GM21619 (cell line): ENCODE data around the gene GLDC.
A peak's percentile ranks its signal among the peaks of the same experiment; 100 is the strongest.
"Not testable (repeated sequence)": the region's sequence is repeated elsewhere in the genome, so short reads cannot be mapped to it uniquely, and the experiment has no call there.

ENCODE experiments used
- ATAC-seq: cut with Tn5 transposase; IDR thresholded peaks from one replicate; pipeline ENCODE4 v1.9.1; 2021; ENCODE audit not compliant: unreplicated experiment

Gene GLDC

GRCh38 chr9:6567140-6567591, 78.4 kb downstream of the GLDC start:
- ATAC-seq = no peak

DNA sequence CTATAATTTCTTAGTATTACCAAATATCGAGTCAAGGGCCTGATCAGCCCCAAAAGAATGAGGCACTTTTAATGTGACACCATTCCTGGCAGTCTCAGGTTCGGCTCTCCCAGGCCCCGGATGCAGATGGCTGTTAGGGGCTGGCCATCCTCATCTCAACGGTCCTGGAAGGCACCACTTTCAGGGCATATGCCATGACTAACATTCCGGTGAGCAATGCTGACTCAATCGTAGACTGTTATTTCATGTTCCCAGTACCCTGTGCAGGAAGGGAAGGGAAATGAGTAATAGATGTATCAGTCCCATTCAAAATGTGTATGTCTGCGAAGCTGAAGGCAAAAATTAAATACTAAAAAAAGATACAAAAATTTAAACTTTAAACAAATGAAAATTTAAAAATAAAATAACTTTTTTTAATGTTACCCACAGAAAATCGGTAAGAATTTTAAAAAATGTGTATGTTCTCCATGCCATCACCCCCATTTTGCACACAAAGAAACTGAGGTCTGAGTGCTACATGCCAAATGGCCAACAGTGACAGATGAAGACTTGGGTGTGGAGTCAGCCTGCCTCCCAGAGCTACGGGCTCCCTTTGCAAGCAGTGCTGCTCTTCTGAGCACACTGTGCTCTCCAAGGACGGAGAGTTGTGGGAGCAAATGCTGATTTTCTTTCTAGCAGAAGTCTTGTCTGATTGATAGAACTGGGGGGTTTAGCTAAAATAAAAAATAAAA, 79.0 kb downstream of the GLDC start:
- peak; percentile 70 for ATAC-seq

GRCh38 chr9:6565312-6565711, 80.2 kb downstream of the GLDC start:
- ATAC-seq = no peak

- no peak for ATAC-seq
Measured at GRCh38 chr9:6564868-6565267, 80.7 kb downstream of the GLDC start.

DNA sequence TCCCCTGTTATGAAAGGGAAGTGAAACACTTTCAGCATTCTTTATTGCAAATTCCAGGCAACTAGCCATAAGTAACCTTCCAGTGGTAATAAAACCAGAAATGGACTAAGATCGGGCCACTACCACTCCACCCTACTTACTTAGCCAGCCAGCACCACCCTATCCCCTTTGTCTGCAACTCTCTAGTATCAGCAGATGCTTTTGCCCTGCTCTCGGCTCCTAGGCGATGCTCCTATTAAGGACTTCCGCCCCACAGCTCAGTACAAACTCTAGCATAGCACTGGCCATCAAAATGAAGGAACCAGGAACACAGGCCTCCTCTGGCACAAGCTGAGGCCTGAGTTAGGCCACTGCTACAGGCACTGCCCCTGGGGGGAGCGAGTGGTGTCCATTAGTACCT, 81.2 kb downstream of the GLDC start:
- no peak for ATAC-seq

DNA sequence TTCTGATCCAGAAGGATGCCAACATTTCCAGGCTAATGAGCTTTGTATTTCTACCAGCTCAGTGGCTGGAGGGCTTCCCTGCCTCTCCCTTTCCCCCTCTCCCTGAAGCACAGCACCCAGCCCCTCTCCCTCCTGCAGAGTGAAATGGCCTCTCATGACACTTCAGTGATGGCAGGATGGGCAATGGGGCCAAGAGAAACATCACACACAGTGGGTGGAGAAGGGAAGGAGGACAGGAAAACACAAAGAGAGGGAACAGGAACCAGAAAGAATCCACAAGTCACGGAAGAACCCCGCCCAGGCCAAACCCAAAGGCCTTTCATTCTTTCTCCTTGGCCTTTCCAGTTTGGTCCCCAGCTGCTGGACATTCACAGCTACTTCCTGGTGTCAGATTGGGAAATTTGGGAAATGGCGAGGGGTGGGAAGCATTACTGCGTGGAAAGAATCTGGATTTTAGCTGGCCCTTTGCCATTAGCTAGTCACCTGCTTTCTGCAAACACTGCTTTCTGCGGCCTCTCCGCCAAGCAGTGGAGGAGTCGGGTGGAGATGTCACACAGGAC, 82.6 kb downstream of the GLDC start:
- ATAC-seq = no peak

GRCh38 chr9:6562201-6562600, 83.3 kb downstream of the GLDC start:
- no peak for ATAC-seq

DNA sequence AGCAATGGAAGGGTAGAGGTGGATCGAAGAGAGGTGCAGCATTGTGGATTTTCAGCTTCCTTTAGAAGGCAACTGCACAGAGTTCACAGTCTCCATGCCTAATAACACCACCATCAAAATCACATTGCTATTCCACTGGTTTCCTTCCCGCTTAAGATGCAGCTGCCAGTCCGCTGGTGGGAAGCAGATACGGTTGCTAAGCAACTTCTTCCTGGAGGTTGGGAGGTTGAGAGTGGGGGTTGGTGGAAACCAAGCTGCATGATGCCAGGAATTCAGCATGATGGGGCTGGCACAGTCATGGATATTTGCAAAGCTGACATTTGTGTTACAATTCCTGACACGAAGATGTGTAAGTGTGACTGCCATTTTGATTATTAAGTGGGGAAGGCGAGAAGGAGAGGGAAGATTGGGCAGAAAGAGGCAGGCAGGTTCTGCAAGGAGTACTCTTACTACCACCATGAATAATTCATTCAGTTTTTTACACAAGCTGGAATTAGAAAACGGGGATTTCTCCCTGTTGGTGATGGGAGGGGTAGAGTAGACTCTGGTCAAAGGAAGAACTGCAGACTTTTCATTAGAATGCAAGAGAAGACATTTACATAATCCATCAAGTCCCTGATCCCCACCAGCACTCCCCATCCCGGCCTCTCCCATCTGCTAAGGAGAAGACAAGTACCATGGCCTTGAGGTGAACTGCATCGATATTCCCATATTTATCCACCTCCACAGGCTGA, 87.5 kb downstream of the GLDC start:
- no peak for ATAC-seq

- no peak for ATAC-seq
Measured at GRCh38 chr9:6553866-6554265, 91.7 kb downstream of the GLDC start.

DNA sequence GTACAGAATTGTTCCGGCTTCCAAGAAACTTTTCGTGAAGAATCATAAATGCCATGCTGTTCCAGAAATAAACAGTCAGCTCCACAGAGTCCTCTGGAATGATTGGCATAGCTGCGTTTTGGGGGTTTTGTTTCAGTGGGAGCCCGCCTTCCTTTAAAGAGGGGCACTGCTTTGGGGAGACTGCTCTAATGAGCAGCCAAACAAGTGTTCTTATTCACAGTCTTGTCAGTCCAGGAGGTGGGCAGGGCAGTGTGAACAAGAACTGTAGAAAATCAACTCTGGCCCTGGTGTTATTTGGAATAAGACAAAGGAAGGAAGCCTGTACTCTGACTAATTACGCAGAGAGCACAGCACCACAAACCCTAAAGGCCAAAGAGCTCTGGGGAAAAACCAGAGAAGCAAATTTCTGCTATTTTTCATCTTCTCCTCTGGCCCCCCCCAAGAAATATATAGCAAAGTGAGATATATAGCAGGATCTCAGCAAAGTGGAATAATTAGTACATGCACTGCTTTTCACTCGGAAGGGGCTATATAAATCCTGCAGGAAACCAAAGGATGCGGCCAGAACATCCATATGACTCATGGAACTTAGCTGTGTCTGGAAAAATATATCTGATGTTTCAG, 92.9 kb downstream of the GLDC start:
- ATAC-seq = no peak

DNA sequence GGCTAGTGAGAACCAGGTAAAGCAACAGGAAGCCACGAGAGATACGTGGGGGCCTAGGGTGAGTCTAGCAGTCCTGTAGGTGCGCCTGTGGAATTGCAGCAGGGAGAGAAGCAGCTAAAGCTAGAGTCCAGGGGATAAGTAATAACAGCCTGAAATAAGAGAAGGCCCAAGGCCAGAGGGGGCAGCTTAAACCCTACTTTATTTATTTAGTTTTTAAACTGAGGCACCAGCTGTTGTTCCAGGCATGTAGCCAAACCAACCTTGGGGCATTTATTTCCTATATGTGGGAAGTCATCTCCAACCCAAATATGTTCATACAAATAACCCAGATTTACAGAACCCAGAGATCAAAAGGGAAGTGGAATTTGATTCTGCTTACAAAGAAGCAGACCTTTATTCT, 93.5 kb downstream of the GLDC start:
- ATAC-seq = no peak

DNA sequence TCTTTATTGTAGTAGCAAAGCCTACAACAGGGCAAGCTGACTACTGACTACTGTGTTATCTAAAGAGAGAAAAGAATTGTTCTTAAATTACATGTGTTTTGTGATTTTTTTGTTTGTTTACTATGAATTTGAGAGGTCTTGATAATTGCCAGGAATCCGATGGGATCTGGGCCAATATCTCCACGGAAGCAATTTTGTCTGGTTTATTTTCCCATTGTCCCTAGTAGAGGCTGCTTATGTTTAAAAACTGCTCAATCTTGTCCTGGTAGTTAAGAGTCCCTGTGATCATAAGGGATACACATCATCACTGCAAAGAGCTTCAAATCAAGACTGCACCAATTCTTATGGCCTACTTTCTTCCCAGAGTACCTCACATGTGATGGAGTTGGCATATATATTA, 94.4 kb downstream of the GLDC start:
- ATAC-seq = no peak

GRCh38 chr9:6549106-6549800, 96.3 kb downstream of the GLDC start:
- ATAC-seq = no peak

- ATAC-seq = no peak
Measured at GRCh38 chr9:6545017-6545691, 100.4 kb downstream of the GLDC start.

- no peak for ATAC-seq
Measured at GRCh38 chr9:6543204-6543603, 102.3 kb downstream of the GLDC start.

GRCh38 chr9:6542617-6543016, 102.9 kb downstream of the GLDC start:
- ATAC-seq = not testable (repeated sequence)

DNA sequence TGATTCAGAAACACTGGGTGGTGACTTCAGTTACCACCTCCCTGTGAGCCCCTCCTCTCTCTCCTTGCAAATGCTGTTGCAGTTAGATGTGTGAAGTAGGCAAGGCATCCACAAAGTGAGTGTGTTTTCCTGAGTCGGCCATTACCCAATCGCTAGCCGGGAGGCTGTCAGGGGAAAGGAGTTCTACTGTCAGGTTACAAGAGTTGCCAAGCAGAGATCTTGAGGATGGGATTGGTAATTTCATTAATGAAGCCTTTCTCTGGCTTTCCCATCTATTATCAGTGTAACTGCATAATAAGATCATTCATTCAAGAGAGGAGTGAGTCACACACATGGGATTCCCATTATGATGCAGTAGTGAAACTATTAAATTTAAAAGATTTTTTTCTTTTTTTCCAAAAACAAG, 106.9 kb downstream of the GLDC start:
- no peak for ATAC-seq

DNA sequence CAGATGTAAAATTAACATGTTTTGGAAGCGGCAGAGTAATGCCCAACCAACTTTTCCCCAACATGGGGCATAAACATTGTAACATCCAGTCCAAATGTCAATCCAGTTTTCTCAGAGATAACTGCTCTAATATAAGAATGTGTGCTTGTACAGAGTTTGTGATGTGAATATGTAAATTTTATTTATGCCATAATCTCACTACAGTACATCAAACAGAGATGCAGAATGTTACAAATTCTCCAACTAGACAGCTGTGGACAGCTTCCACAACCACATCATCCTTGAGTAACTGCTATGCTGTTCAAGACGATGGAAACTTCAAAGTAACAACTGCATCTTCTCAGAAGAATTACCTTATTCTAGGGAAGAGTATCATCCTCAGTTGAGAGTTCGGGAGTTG, 109.9 kb downstream of the GLDC start:
- ATAC-seq = no peak

DNA sequence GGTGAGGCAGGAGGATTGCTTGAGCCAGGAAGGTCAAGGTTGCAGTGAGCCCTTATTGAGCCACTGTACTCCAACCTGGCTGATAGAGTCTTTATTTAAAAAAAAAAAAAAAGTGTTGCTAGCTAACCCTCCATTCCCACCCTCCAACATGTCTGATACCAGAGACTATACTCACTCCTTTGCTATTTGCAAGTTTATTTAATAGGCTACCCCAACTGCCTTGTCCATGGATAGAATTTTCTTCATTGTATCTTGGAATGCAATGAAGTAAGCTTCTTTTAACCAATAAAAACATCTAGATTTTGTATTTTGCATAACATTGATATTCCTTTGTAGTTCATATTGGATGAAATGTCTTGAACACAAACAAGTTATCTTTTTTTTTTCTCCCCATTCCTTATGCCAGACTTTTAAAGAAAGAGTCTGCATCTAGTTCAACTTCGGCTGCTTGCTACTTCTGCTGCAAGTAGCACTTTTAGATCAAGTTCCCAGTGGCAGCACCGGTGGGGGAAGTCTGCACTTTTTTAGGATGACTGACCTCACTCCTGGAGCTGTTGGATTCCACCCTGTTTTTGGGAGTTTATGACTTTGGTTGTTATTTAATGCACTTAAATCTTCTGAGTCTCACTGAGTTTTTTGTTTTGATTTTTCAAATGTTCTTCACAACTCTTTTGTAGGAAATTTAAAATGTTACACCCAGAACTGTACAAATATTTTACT, 120.0 kb downstream of the GLDC start:
- ATAC-seq = no peak

DNA sequence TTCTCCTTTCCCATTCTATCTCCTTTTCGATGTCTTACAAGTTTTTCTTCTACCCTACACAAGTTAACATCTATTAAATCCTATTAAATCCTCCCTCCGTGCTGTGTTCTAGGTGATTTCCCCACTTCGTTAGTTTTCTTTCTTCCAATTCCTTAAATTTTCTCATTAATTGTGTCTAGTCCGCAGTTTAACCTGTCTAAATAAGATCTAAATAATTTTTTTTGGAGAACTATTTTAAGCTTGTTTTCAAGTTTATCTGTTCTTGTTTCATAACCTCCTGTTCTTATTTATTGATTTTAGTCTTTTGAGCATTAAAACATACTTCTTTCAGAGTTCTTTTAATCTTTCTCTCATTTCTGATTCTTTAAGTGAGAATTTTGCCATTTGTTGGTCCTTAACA, 123.3 kb downstream of the GLDC start:
- no peak for ATAC-seq
